CD14-positive monocyte (primary cell): Measurements from ENCODE around the gene HIPK1. TPM values are rescaled to one million over a fixed set of nuclear protein-coding genes. Genes with fewer than 3 reads are reported as not detected.

Source experiments
- DNase-seq, 3 donors: peaks; one replicate each; pipeline ENCODE4 v3.0.0-alpha.2; 2011 to 2022
- H2AFZ ChIP-seq: 2 replicates; pipeline ENCODE4 v1.6.0; 2012; ENCODE audit warnings: mild to moderate bottlenecking, low read depth, low read length, inconsistent platforms; ENCODE audit not compliant: insufficient read depth, poor library complexity, severe bottlenecking
- H3K27ac ChIP-seq, 2 donors: 1 replicate in 1 of 2; 2 replicates in 1 of 2; pipeline ENCODE4 v1.5.1; 2012 to 2013; ENCODE audit warnings: low read length in 2 of 2, control low read depth in 1 of 2, inconsistent platforms in 1 of 2, low read depth in 1 of 2, mild to moderate bottlenecking in 1 of 2
- H3K27me3 ChIP-seq, 2 donors: one replicate each; pipeline versions ENCODE4 v1.6.0 to v1.6.1; 2011 to 2013; ENCODE audit warnings: low read length in 2 of 2; ENCODE audit not compliant: control insufficient read depth in 2 of 2, insufficient read depth in 2 of 2
- H3K36me3 ChIP-seq, 2 donors: replicated peaks in 1 of 2; 1 replicate in 1 of 2; 2 replicates in 1 of 2; pipeline versions ENCODE4 v1.5.1 to v1.6.1; 2012 to 2013; ENCODE audit warnings: low read length in 2 of 2, control low read depth in 1 of 2, inconsistent platforms in 1 of 2, mild to moderate bottlenecking in 1 of 2; ENCODE audit not compliant: insufficient read depth in 2 of 2, control insufficient read depth in 1 of 2
- H3K4me1 ChIP-seq, 2 donors: 1 replicate in 1 of 2; 2 replicates in 1 of 2; pipeline versions ENCODE4 v1.5.1 to v1.6.1; 2012 to 2013; ENCODE audit warnings: low read length in 2 of 2, control low read depth in 1 of 2, inconsistent platforms in 1 of 2, mild to moderate bottlenecking in 1 of 2, moderate library complexity in 1 of 2; ENCODE audit not compliant: insufficient read depth in 2 of 2, control insufficient read depth in 1 of 2
- H3K4me2 ChIP-seq: replicated peaks from 2 replicates; pipeline ENCODE3; 2012; ENCODE audit warnings: low read length, moderate library complexity, mild to moderate bottlenecking; ENCODE audit not compliant: poor library complexity, severe bottlenecking; ENCODE audit errors: extremely low read depth
- H3K4me3 ChIP-seq, 3 experiments: fragments of 200-600 bp in 1 of 3; sonication (generic) in 1 of 3; replicated peaks in 1 of 3; 1 replicate in 2 of 3; 2 replicates in 1 of 3; pipeline ENCODE4 v1.5.1; 2011 to 2013; ENCODE audit warnings: low read length in 3 of 3, mild to moderate bottlenecking in 3 of 3, control low read depth in 2 of 3, low read depth in 2 of 3, inconsistent platforms in 1 of 3, moderate library complexity in 1 of 3
- H3K79me2 ChIP-seq: 2 replicates; pipeline ENCODE4 v1.6.0; 2012; ENCODE audit warnings: mild to moderate bottlenecking, control low read depth, inconsistent platforms, low read length, moderate library complexity; ENCODE audit not compliant: insufficient read depth
- H3K9ac ChIP-seq: 2 replicates; pipeline ENCODE4 v1.6.0; 2017; ENCODE audit warnings: low read length, mild to moderate bottlenecking; ENCODE audit not compliant: insufficient read depth, poor library complexity, severe bottlenecking
- H3K9me3 ChIP-seq, 2 donors: replicated peaks in 1 of 2; 1 replicate in 1 of 2; 2 replicates in 1 of 2; pipeline versions ENCODE4 v1.5.1 to v1.6.1; 2012 to 2013; ENCODE audit warnings: low read length in 2 of 2, control low read depth in 1 of 2; ENCODE audit not compliant: control insufficient read depth in 1 of 2, insufficient read depth in 1 of 2
- H4K20me1 ChIP-seq: 2 replicates; pipeline ENCODE4 v1.6.0; 2012; ENCODE audit warnings: mild to moderate bottlenecking, low read length, control low read depth, moderate library complexity; ENCODE audit not compliant: insufficient read depth
- H3K27ac Mint-ChIP-seq, 7 donors: one replicate each; pipeline ENCODE4 v1.8.0; 2020; ENCODE audit warnings: mild to moderate bottlenecking in 7 of 7, mixed read lengths in 7 of 7, moderate library complexity in 6 of 7, inconsistent platforms in 2 of 7
- H3K27me3 Mint-ChIP-seq, 3 donors: one replicate each; pipeline ENCODE4 v1.8.0; 2021 to 2022; ENCODE audit warnings: low read depth in 3 of 3, mild to moderate bottlenecking in 3 of 3, mixed read lengths in 3 of 3, moderate library complexity in 3 of 3, inconsistent platforms in 1 of 3
- H3K36me3 Mint-ChIP-seq, 2 donors: one replicate each; pipeline ENCODE4 v1.8.0; 2020; ENCODE audit warnings: mixed read lengths in 2 of 2, inconsistent platforms in 1 of 2, mild to moderate bottlenecking in 1 of 2
- H3K4me1 Mint-ChIP-seq: one replicate; pipeline ENCODE4 v1.8.0; 2020; ENCODE audit warnings: mild to moderate bottlenecking, mixed read lengths
- H3K4me3 Mint-ChIP-seq, 2 donors: one replicate each; pipeline ENCODE4 v1.8.0; 2020; ENCODE audit warnings: mild to moderate bottlenecking in 2 of 2, mixed read lengths in 2 of 2, moderate library complexity in 1 of 2
- H3K9me3 Mint-ChIP-seq, 7 donors: one replicate each; pipeline ENCODE4 v1.8.0; 2020 to 2022; ENCODE audit warnings: mixed read lengths in 7 of 7, mild to moderate bottlenecking in 6 of 7, moderate library complexity in 6 of 7, inconsistent platforms in 2 of 7
- CTCF ChIP-seq: fragments of 200-600 bp; IDR thresholded peaks from one replicate; pipeline ENCODE4 v1.8.0; 2022; ENCODE audit warnings: antibody characterized with exemption, mild to moderate bottlenecking
- WGBS: methylation state at CpG from one replicate; pipeline ENCODE4 v1.1.5; 2013; ENCODE audit warnings: missing lambda C conversion rate; ENCODE audit not compliant: insufficient coverage; 5-methylcytosine and 5-hydroxymethylcytosine counted together
- intact Hi-C, 2 donors: fragments of 100-400 bp; cut with micrococcal nuclease; formaldehyde crosslinking; loops; one replicate each; pipeline versions ENCODE4 v1.15.0 to v1.15.1; 2023
- polyA plus RNA-seq, 3 donors: library from polyadenylated mRNA; depleted of rRNA in 1 of 3; unstranded in 2 of 3; stranded (reverse) in 1 of 3; fragments of 300-500 nt in 2 of 3; fragments of >200 nt in 1 of 3; fragmentation: Illumina TruSeq in 2 of 3; gene quantifications; 1 replicate in 2 of 3; 2 replicates in 1 of 3; pipeline ENCODE4 v1.2.3, GENCODE V29; 2012 to 2021

HIPK1 gene
- polyA plus RNA-seq, 3 donors = 10.1 to 57.2 (median 14.8) TPM

DNA sequence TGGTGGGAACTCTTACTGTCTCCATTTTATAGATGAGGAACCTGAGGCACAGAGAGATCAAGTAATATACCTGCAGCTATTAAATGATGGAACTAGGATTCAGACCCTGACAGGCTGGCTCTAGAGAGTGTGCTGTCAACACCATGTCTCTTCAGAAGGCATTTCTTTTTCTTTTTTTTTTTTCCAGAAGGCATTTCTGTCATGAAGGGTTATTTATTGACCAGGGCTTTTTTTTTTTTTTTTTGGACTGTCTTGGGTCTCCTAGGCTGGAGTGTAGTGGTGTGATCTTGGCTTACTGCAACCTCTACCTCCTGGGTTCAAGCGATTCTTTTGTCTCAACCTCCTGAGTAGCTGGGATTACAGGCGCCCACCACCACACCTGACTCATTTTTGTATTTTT is 22.6 kb downstream of the HIPK1 start:
- H3K36me3 Mint-ChIP-seq = peaks cover 32 to 62% of the 10 kb centered on the region in 2 donors
- Histone ChIP-seq H3K36me3 (peaks cover 34 to 55% of the 10 kb centered on the region in 2 donors), H3K27ac (no peak overlapping the region), H4K20me1 (peaks cover 78% of the 10 kb centered on the region), H3K4me3 (no peak overlapping the region), H3K79me2 (peaks cover 98% of the 10 kb centered on the region), H3K4me2 (no peak overlapping the region), H3K9ac (no peak overlapping the region), H3K9me3 (no peaks in the 10 kb centered on the region), H3K27me3 (no peaks in the 10 kb centered on the region), H3K4me1 (peaks cover 21 to 24% of the 10 kb centered on the region in 2 donors), H2AFZ (no peak overlapping the region)
- DNase-seq = no peak
- no peak for TF ChIP-seq CTCF
- peak overlapping the region in 3 of 7 donors; percentile 8 to 75 (median 26) for H3K27ac Mint-ChIP-seq
- intact Hi-C loops = no loop called here
- no CpG with 5 or more reads among the region's 2 CpGs for WGBS
- peaks cover 45% of the 10 kb centered on the region for H3K4me1 Mint-ChIP-seq
- peaks cover 0 to 1% (median 0%) of the 10 kb centered on the region in 3 donors for H3K27me3 Mint-ChIP-seq
- H3K9me3 Mint-ChIP-seq = no peaks in the 10 kb centered on the region
- H3K4me3 Mint-ChIP-seq = no peak overlapping the region

- DNase-seq = no peak
- no peak overlapping the region for H3K4me2 ChIP-seq
- no peak overlapping the region for H3K4me3 Mint-ChIP-seq
- peaks cover 17% of the 10 kb centered on the region for H3K4me1 Mint-ChIP-seq
- H3K36me3 ChIP-seq = peaks cover 87 to 94% of the 10 kb centered on the region in 2 donors
- H3K36me3 Mint-ChIP-seq = peaks cover 76 to 80% of the 10 kb centered on the region in 2 donors
- peak overlapping the region in 4 of 7 donors; percentile 46 to 74 (median 55) for H3K27ac Mint-ChIP-seq
- no CpG with 5 or more reads among the region's 1 CpG for WGBS
- no peaks in the 10 kb centered on the region for H3K27me3 ChIP-seq
- no peak overlapping the region for H3K9ac ChIP-seq
- peaks cover 67% of the 10 kb centered on the region for H3K79me2 ChIP-seq
- peaks cover 37% of the 10 kb centered on the region for H4K20me1 ChIP-seq
- H3K4me1 ChIP-seq = peaks cover 5% of the 10 kb centered on the region in 2 donors
- peak overlapping the region in 1 of 2 donors; percentile 21 for H3K27ac ChIP-seq
- no peak for TF ChIP-seq CTCF
- no peaks in the 10 kb centered on the region for H3K9me3 ChIP-seq
- H3K4me3 ChIP-seq = no peak overlapping the region
- H3K9me3 Mint-ChIP-seq = no peaks in the 10 kb centered on the region
- H3K27me3 Mint-ChIP-seq = no peaks in the 10 kb centered on the region
- intact Hi-C loops = loop anchor here in 1 of 2 donors (5.0 kb wide), 1 partner anchor 36 kb away; no protein-coding TSS in a partner anchor
- H2AFZ ChIP-seq = no peak overlapping the region
These were observed 28.9 kb downstream of the HIPK1 start for GRCh38 chr1:113957984-113958383.
